ENCODE results near the gene CFAP100.

GRCh38 chr3:126449621-126450051, 54.9 kb downstream of the CFAP100 start:
- TF ChIP-seq POLR2AphosphoS5 (IDR thresholded peaks at IDR 0.05; ENCODE audit: borderline replicate concordance, low read depth, low read length) (no peak), EZH2 (IDR thresholded peaks at IDR 0.05) (no peak)

All from SK-N-MC (cell line).